A549 (cell line): ENCODE results near the gene DCX. TPM values are rescaled to one million over a fixed set of nuclear protein-coding genes. Genes with fewer than 3 reads are reported as not detected.

ENCODE experiments used
- ATAC-seq, 2 experiments: fragments of 200-7000 bp in 1 of 2; fragments of >200 bp in 1 of 2; cut with Nextera tagmentation in 1 of 2; cut with Tn5 transposase in 1 of 2; 3 replicates each; pipeline versions ENCODE4 v1.8.0 to v1.9.1; 2018 to 2020; ENCODE audit warnings: mild to moderate bottlenecking in 1 of 2, moderate library complexity in 1 of 2
- CTCF ChIA-PET: fragments of 300-600 bp; sonication (Branson Sonifier 250); formaldehyde crosslinking; extraction: SDS; loops from one replicate; lab custom pipeline; 2021; ENCODE audit warnings: antibody characterized with exemption, inconsistent platforms; lab: Yijun Ruan, JAX
- POLR2A ChIA-PET: fragments of 350-600 bp; formaldehyde crosslinking; extraction: SDS; loops from one replicate; lab custom pipeline; 2021; ENCODE audit warnings: antibody characterized with exemption, inconsistent platforms; lab: Yijun Ruan, JAX
- DNase-seq, 2 experiments: peaks; one replicate each; pipeline versions ENCODE4 v3.0.0 to v3.0.0-alpha.2; 2011 to 2016; ENCODE audit warnings: low read depth in 1 of 2, low spot score in 1 of 2
- FAIRE-seq: peaks from 2 replicates; lab custom pipeline; 2011; peaks lifted over from hg19 to GRCh38; lab: Jason Lieb, UNC
- H3K27ac ChIP-seq, 2 experiments: fragments of >200 bp; sonication (Bioruptor Twin); formaldehyde crosslinking; 3 replicates each; pipeline ENCODE4 v1.5.1; 2016 to 2017
- H3K4me1 ChIP-seq: fragments of >200 bp; sonication (Bioruptor Twin); formaldehyde crosslinking; 3 replicates; pipeline ENCODE4 v1.6.1; 2016
- H3K4me2 ChIP-seq: fragments of >200 bp; sonication (Bioruptor Twin); formaldehyde crosslinking; 3 replicates; pipeline ENCODE4 v1.6.1; 2016
- H3K4me3 ChIP-seq: fragments of >200 bp; sonication (Bioruptor Twin); formaldehyde crosslinking; 3 replicates; pipeline ENCODE4 v1.5.1; 2016
- H3K9me3 ChIP-seq: fragments of >200 bp; sonication (Bioruptor Twin); formaldehyde crosslinking; 3 replicates; pipeline ENCODE4 v1.6.1; 2016
- BHLHE40 ChIP-seq: IDR thresholded peaks from 2 replicates; pipeline ENCODE4 v1.6.1; 2012; ENCODE audit warnings: low read depth, low read length, inconsistent platforms
- CBX2 ChIP-seq: fragments of 200-600 bp; sonication (generic); IDR thresholded peaks from 2 replicates; pipeline ENCODE4 v1.6.1; 2016; ENCODE audit warnings: low read depth, mild to moderate bottlenecking, borderline replicate concordance
- EHF ChIP-seq: fragments of 250-450 bp; sonication (Bioruptor Pico); IDR thresholded peaks from 2 replicates; pipeline ENCODE4 v1.5.0; 2020; ENCODE audit warnings: mild to moderate bottlenecking
- FOSB ChIP-seq: fragments of 250-450 bp; sonication (Bioruptor Pico); IDR thresholded peaks from 2 replicates; pipeline ENCODE4 v1.5.0; 2020; ENCODE audit warnings: mild to moderate bottlenecking, moderate library complexity
- FOSL2 ChIP-seq, 2 experiments: fragments of 450-650 bp in 1 of 2; fragments of >200 bp in 1 of 2; sonication (Bioruptor Twin) in 1 of 2; formaldehyde crosslinking; IDR thresholded peaks; 2 replicates each; pipeline versions ENCODE4 v1.5.0 to v1.6.1; 2016 to 2020; ENCODE audit warnings: mild to moderate bottlenecking in 1 of 2, moderate library complexity in 1 of 2
- KDM1A ChIP-seq: fragments of 200-600 bp; sonication (generic); IDR thresholded peaks from 2 replicates; pipeline ENCODE4 v1.6.1; 2016; ENCODE audit warnings: low read depth, mild to moderate bottlenecking
- MAFK ChIP-seq: fragments of 450-650 bp; IDR thresholded peaks from 2 replicates; pipeline ENCODE4 v1.6.1; 2014; ENCODE audit not compliant: partially characterized antibody
- NFE2L2 ChIP-seq: fragments of 150-350 bp; conservative IDR thresholded peaks from 2 replicates; pipeline ENCODE4 v1.6.1; 2014; ENCODE audit warnings: low read length
- NPAS2 ChIP-seq: fragments of 250-450 bp; sonication (Bioruptor Pico); IDR thresholded peaks from 2 replicates; pipeline ENCODE4 v1.8.0; 2022; ENCODE audit warnings: mild to moderate bottlenecking, moderate library complexity, borderline replicate concordance
- RARB ChIP-seq: fragments of 250-450 bp; sonication (Bioruptor Pico); IDR thresholded peaks from 2 replicates; pipeline ENCODE4 v1.8.0; 2021; ENCODE audit warnings: mild to moderate bottlenecking, moderate library complexity
- REST ChIP-seq: fragments of 200-600 bp; sonication (generic); IDR thresholded peaks from 2 replicates; pipeline ENCODE4 v1.6.1; 2016; ENCODE audit warnings: antibody characterized with exemption, mild to moderate bottlenecking, moderate library complexity
- RFX5 ChIP-seq: fragments of 450-650 bp; IDR thresholded peaks from 2 replicates; pipeline ENCODE4 v1.7.1; 2014; ENCODE audit warnings: antibody characterized with exemption, mild to moderate bottlenecking, moderate library complexity
- RNF2 ChIP-seq: fragments of 200-600 bp; sonication (generic); IDR thresholded peaks from 2 replicates; pipeline ENCODE4 v1.6.1; 2016; ENCODE audit warnings: low read depth, mild to moderate bottlenecking, antibody characterized with exemption, moderate library complexity, borderline replicate concordance
- SREBF2 ChIP-seq: fragments of 450-650 bp; IDR thresholded peaks from 2 replicates; pipeline ENCODE4 v1.6.1; 2014; ENCODE audit warnings: mild to moderate bottlenecking, moderate library complexity
- TFCP2L1 ChIP-seq: fragments of 250-450 bp; sonication (Bioruptor Pico); IDR thresholded peaks from 2 replicates; pipeline ENCODE4 v1.5.0; 2021; ENCODE audit warnings: mild to moderate bottlenecking
- ZSCAN20 ChIP-seq: fragments of 250-450 bp; sonication (Bioruptor Pico); IDR thresholded peaks from 2 replicates; pipeline ENCODE4 v1.8.0; 2022; ENCODE audit warnings: mild to moderate bottlenecking, moderate library complexity
- WGBS: methylation state at CpG from one replicate; pipeline ENCODE4 v1.1.6; 2017; ENCODE audit errors: missing lambda C conversion rate; 5-methylcytosine and 5-hydroxymethylcytosine counted together
- polyA plus RNA-seq, 4 experiments: library from polyadenylated mRNA; depleted of rRNA in 3 of 4; stranded (reverse); fragments of >200 nt; fragmentation: RNase III in 1 of 4; extraction: RNeasy Plus Mini Kit Qiagen cat#74134 plus additional on column Dnase treatment in 1 of 4; gene quantifications; 2 replicates in 3 of 4; 3 replicates in 1 of 4; pipeline ENCODE4 v1.2.3, GENCODE V29; 2011 to 2017
- TF ChIP-seq, protein P1 (sequence below): fragments of 450-650 bp; IDR thresholded peaks from 2 replicates; pipeline ENCODE4 v1.6.1; 2014; ENCODE audit warnings: antibody characterized with exemption
- TF ChIP-seq, protein P2 (sequence below): fragments of 250-450 bp; sonication (Bioruptor Pico); IDR thresholded peaks from 2 replicates; pipeline ENCODE4 v1.5.0; 2021; ENCODE audit warnings: mild to moderate bottlenecking, moderate library complexity, borderline replicate concordance
- TF ChIP-seq, protein P3 (sequence below): IDR thresholded peaks from 2 replicates; pipeline ENCODE4 v1.6.1; 2012

The DCX gene
- polyA plus RNA-seq, 2 of the 4 experiments (the other 2 are of a cell fraction): not detected

DNA sequence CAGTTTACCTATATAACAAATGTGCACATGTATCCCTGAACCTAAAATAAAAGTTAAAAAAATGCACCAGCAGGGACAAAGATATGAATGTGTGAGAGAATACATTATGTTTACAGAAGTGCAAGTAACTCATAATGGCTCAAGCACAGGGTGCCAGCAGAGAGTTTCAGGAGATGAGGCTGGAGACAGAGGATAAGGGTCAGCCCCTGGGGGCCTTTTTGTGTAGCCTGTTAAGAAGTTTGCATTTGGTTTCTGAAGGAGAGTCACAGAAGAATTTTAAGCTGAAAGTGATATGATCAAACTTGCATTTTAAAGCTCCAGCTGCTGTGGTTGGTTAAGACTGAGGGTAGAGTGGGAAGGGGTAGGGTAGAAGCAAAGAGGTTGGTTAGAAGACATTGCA is 93.1 kb downstream of the DCX start:
- no peak overlapping the region for H3K4me2 ChIP-seq
- H3K27ac ChIP-seq: no peak overlapping the region
- FAIRE-seq (no peak), DNase-seq (no peak), ATAC-seq (no peak)
- H3K4me3 ChIP-seq: no peak overlapping the region
- no peaks in the 10 kb centered on the region for H3K4me1 ChIP-seq
- POLR2A ChIA-PET: no interaction called here
- TF ChIP-seq EHF: no peak
- no peak for TF ChIP-seq FOSL2 (IDR thresholded peaks at IDR 0.05)
- TF ChIP-seq FOSL2 (CRISPR knock-in tag; IDR thresholded peaks at IDR 0.05): no peak
- TF ChIP-seq BHLHE40: no peak
- no peak for TF ChIP-seq RARB (CRISPR knock-in tag)
- no peak for TF ChIP-seq FOSB (CRISPR knock-in tag)
- CTCF ChIA-PET: no interaction called here
- H3K9me3 ChIP-seq: no peaks in the 10 kb centered on the region

GRCh38 chrX:111309083-111309482 is 102.9 kb downstream of the DCX start:
- Histone ChIP-seq H3K9me3 (no peaks in the 10 kb centered on the region), H3K4me1 (no peaks in the 10 kb centered on the region), H3K27ac (no peak overlapping the region), H3K4me2 (no peak overlapping the region), H3K4me3 (no peak overlapping the region)
- no peak for TF ChIP-seq CBX2
- TF ChIP-seq BHLHE40: no peak
- WGBS: 40% methylated on average over 2 of the region's 2 CpGs
- FAIRE-seq: no peak
- POLR2A ChIA-PET: no interaction called here
- CTCF ChIA-PET: no interaction called here
- no peak for ATAC-seq
- no peak for DNase-seq

DNA sequence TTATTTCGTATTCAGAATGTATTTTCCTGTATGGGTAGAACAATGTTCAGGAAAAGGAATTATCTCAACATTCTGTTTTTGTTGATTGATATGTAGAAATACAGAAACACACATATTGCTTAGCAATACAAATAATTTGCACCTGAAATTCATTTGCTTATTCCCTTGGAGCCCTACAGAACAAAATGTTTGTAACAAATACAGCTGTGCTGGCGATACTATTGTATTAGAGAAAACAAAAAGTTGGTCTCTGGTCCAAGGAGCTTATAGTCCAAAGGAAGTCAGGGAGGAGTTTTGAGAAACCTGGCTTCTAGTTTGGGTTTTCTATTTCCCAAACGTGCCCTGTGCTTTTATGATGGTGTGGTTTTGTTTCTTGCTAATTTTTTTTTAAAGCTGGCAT is 104.0 kb downstream of the DCX start:
- DNase-seq (no peak), ATAC-seq (no peak), FAIRE-seq (no peak)
- TF ChIP-seq ZSCAN20 (CRISPR knock-in tag) (no peak), KDM1A (no peak), SREBF2 (no peak)
- TF ChIP-seq, protein P1, sequence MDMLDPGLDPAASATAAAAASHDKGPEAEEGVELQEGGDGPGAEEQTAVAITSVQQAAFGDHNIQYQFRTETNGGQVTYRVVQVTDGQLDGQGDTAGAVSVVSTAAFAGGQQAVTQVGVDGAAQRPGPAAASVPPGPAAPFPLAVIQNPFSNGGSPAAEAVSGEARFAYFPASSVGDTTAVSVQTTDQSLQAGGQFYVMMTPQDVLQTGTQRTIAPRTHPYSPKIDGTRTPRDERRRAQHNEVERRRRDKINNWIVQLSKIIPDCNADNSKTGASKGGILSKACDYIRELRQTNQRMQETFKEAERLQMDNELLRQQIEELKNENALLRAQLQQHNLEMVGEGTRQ: no peak
- no peaks in the 10 kb centered on the region for H3K4me1 ChIP-seq
- no peaks in the 10 kb centered on the region for H3K9me3 ChIP-seq
- ChIA-PET CTCF (no interaction called here), POLR2A (no interaction called here)
- H3K27ac ChIP-seq: no peak overlapping the region
- H3K4me2 ChIP-seq: no peak overlapping the region
- H3K4me3 ChIP-seq: no peak overlapping the region
- 16% methylated on average over 3 of the region's 3 CpGs for WGBS

DNA sequence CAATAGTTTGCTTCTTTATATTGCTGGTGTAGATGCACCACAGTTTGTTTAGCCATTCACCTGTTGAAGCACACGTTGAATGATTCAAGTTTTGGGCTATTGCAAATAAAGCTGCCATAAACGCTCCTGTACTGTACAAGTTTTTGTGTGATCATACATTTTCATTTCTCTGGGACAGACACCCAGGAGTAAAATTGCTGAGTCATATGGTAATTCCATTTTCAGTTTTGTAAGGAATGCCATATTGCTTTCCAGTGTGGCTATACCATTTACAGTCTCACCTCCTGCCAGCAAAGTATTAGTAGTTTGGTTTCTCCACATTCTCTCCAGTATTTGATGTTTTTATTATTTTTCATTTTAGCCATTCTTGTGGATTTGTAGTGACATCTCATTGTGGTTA is 109.7 kb downstream of the DCX start:
- ChIA-PET CTCF (no interaction called here), POLR2A (no interaction called here)
- no peak overlapping the region for H3K4me3 ChIP-seq
- peak; percentile 87 for TF ChIP-seq MAFK
- peak; percentile 80 for TF ChIP-seq NFE2L2
- no peak for TF ChIP-seq TFCP2L1
- H3K27ac ChIP-seq: no peak overlapping the region
- 10% methylated on average over 2 of the region's 2 CpGs for WGBS
- no peaks in the 10 kb centered on the region for H3K9me3 ChIP-seq
- no peak for FAIRE-seq
- no peaks in the 10 kb centered on the region for H3K4me1 ChIP-seq
- H3K4me2 ChIP-seq: no peak overlapping the region
- no peak for ATAC-seq
- no peak for DNase-seq

DNA sequence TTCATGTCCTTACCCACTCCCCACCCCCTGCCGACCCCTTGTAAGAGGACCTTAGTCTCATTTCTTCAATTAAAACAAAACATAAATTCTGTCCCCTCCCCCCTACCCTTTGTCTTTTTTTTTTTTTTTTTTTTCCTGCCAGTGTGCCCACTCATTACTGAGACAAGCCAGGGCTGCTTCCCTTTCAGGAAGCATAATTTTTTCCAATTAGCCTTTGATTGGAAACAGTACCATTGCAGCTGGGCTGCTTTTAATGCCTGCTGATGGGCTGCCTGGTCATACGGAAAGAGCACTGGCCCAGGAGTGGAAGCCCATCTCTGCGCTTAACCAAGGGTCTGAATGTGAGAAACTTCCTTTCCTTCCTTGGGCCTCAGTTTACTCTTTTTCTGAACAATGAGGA is 123.2 kb downstream of the DCX start:
- ChIA-PET CTCF (no interaction called here), POLR2A (no interaction called here)
- Histone ChIP-seq H3K4me2 (no peak overlapping the region), H3K9me3 (no peaks in the 10 kb centered on the region), H3K4me3 (no peak overlapping the region), H3K4me1 (no peaks in the 10 kb centered on the region), H3K27ac (no peak overlapping the region)
- TF ChIP-seq, protein P2, sequence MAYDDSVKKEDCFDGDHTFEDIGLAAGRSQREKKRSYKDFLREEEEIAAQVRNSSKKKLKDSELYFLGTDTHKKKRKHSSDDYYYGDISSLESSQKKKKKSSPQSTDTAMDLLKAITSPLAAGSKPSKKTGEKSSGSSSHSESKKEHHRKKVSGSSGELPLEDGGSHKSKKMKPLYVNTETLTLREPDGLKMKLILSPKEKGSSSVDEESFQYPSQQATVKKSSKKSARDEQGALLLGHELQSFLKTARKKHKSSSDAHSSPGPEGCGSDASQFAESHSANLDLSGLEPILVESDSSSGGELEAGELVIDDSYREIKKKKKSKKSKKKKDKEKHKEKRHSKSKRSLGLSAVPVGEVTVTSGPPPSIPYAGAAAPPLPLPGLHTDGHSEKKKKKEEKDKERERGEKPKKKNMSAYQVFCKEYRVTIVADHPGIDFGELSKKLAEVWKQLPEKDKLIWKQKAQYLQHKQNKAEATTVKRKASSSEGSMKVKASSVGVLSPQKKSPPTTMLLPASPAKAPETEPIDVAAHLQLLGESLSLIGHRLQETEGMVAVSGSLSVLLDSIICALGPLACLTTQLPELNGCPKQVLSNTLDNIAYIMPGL: no peak
- TF ChIP-seq NPAS2 (CRISPR knock-in tag) (no peak), RFX5 (no peak), RNF2 (no peak), REST (no peak)
- TF ChIP-seq, protein P3, sequence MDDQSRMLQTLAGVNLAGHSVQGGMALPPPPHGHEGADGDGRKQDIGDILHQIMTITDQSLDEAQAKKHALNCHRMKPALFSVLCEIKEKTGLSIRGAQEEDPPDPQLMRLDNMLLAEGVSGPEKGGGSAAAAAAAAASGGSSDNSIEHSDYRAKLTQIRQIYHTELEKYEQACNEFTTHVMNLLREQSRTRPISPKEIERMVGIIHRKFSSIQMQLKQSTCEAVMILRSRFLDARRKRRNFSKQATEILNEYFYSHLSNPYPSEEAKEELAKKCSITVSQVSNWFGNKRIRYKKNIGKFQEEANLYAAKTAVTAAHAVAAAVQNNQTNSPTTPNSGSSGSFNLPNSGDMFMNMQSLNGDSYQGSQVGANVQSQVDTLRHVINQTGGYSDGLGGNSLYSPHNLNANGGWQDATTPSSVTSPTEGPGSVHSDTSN: no peak
- DNase-seq (no peak), ATAC-seq (no peak), FAIRE-seq (no peak)
- WGBS: 24% methylated on average over 3 of the region's 3 CpGs
